SU-DHL-6 (cell line): ENCODE data around the gene ADGRB3.

Experiments
- H2AFZ ChIP-seq: fragments of 200-600 bp; sonication (generic); 2 replicates; pipeline ENCODE4 v1.6.1; 2014; ENCODE audit warnings: low read depth, mild to moderate bottlenecking, moderate library complexity, mixed read lengths, antibody characterized with exemption, low read length; ENCODE audit not compliant: severe bottlenecking
- H3F3A ChIP-seq: fragments of 200-600 bp; shearing (Covaris generic); 2 replicates; pipeline ENCODE4 v1.6.0; 2016; ENCODE audit warnings: antibody characterized with exemption, mild to moderate bottlenecking; ENCODE audit not compliant: insufficient read depth
- H3K27ac ChIP-seq: fragments of 200-600 bp; sonication (generic); 2 replicates; pipeline ENCODE4 v1.5.1; 2016; ENCODE audit warnings: low read depth, mild to moderate bottlenecking, low read length, moderate library complexity, mixed read lengths
- H3K27me3 ChIP-seq: fragments of 200-600 bp; sonication (generic), shearing (Covaris generic); 2 replicates; pipeline ENCODE4 v1.6.0; 2014; ENCODE audit warnings: mild to moderate bottlenecking, low read length
- H3K36me3 ChIP-seq: fragments of 200-600 bp; sonication (generic); 2 replicates; pipeline ENCODE4 v1.6.1; 2014; ENCODE audit warnings: mild to moderate bottlenecking, low read length, mixed read lengths
- H3K4me2 ChIP-seq: fragments of 300-600, 200-600 bp; shearing (Covaris generic), sonication (generic); 2 replicates; pipeline ENCODE4 v1.6.0; 2014; ENCODE audit warnings: low read length, low read depth, mild to moderate bottlenecking; ENCODE audit not compliant: poor library complexity, severe bottlenecking
- H3K4me3 ChIP-seq: fragments of 200-600 bp; sonication (generic); 2 replicates; pipeline ENCODE4 v1.5.1; 2014; ENCODE audit warnings: antibody characterized with exemption, low read length, mild to moderate bottlenecking, mixed read lengths; ENCODE audit not compliant: insufficient read depth, poor library complexity, severe bottlenecking
- H3K79me2 ChIP-seq: fragments of 200-600 bp; sonication (generic); 2 replicates; pipeline ENCODE4 v1.6.1; 2014; ENCODE audit warnings: mild to moderate bottlenecking, low read length, moderate library complexity; ENCODE audit not compliant: insufficient read depth
- H3K9ac ChIP-seq: fragments of 200-600 bp; sonication (generic); 2 replicates; pipeline ENCODE4 v1.7.0; 2014; ENCODE audit warnings: mild to moderate bottlenecking, low read length
- H3K9me2 ChIP-seq: fragments of 200-600 bp; sonication (generic); replicated peaks from 2 replicates; pipeline ENCODE4 v1.6.1; 2014; ENCODE audit warnings: low read length; ENCODE audit not compliant: insufficient read depth
- H3K9me3 ChIP-seq: fragments of 200-600 bp; sonication (generic); 2 replicates; pipeline ENCODE4 v1.6.1; 2014; ENCODE audit warnings: low read length, mixed read lengths; ENCODE audit not compliant: insufficient read depth
- H4K20me1 ChIP-seq: fragments of 200-600 bp; sonication (generic); 2 replicates; pipeline ENCODE4 v1.6.1; 2014; ENCODE audit warnings: low read depth, mild to moderate bottlenecking, antibody characterized with exemption, low read length, moderate library complexity, mixed read lengths
- EZH2phosphoT487 ChIP-seq: fragments of 200-600 bp; sonication (generic), shearing (Covaris generic); conservative IDR thresholded peaks from 2 replicates; pipeline ENCODE4 v1.6.1; 2018; ENCODE audit warnings: mild to moderate bottlenecking, antibody characterized with exemption, low read length, moderate library complexity, mixed read lengths
- TF ChIP-seq, protein P1 (sequence below): fragments of 200-600 bp; sonication (generic); IDR thresholded peaks from one replicate; pipeline ENCODE4 v1.5.1; 2017; ENCODE audit warnings: antibody characterized with exemption, mild to moderate bottlenecking, low read length, moderate library complexity; ENCODE audit not compliant: insufficient read depth, poor library complexity, severe bottlenecking

Gene ADGRB3

DNA sequence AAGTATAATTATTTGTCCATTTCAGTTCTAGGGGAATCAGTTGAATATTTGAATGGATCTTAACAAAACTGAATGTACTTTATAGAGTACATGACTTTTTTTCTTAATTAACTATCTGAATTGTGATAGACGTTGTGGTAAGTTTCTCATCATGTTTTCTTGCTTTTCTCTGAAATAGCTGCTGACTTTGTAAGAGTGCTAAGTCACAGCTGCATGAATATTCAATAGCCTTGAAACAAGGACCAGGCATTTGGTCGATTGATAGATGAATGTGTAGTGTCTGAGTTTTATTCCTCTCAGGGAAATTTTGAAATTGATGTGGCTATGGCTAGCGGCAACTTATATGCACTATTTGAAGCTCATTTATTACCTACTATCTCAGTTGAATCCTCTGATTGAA, 56.0 kb downstream of the ADGRB3 start:
- Histone ChIP-seq H3K27me3 (no peaks in the 10 kb centered on the region), H3K27ac (no peak overlapping the region), H3K79me2 (no peaks in the 10 kb centered on the region), H2AFZ (no peak overlapping the region), H3K9ac (no peak overlapping the region), H3K36me3 (no peaks in the 10 kb centered on the region), H3K9me3 (no peaks in the 10 kb centered on the region), H4K20me1 (no peaks in the 10 kb centered on the region), H3K9me2 (no peaks in the 10 kb centered on the region), H3F3A (no peaks in the 10 kb centered on the region), H3K4me3 (no peak overlapping the region), H3K4me2 (no peak overlapping the region)
- TF ChIP-seq EZH2phosphoT487, result no peak
- TF ChIP-seq, protein P1, sequence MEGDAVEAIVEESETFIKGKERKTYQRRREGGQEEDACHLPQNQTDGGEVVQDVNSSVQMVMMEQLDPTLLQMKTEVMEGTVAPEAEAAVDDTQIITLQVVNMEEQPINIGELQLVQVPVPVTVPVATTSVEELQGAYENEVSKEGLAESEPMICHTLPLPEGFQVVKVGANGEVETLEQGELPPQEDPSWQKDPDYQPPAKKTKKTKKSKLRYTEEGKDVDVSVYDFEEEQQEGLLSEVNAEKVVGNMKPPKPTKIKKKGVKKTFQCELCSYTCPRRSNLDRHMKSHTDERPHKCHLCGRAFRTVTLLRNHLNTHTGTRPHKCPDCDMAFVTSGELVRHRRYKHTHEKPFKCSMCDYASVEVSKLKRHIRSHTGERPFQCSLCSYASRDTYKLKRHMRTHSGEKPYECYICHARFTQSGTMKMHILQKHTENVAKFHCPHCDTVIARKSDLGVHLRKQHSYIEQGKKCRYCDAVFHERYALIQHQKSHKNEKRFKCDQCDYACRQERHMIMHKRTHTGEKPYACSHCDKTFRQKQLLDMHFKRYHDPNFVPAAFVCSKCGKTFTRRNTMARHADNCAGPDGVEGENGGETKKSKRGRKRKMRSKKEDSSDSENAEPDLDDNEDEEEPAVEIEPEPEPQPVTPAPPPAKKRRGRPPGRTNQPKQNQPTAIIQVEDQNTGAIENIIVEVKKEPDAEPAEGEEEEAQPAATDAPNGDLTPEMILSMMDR, result no peak

DNA sequence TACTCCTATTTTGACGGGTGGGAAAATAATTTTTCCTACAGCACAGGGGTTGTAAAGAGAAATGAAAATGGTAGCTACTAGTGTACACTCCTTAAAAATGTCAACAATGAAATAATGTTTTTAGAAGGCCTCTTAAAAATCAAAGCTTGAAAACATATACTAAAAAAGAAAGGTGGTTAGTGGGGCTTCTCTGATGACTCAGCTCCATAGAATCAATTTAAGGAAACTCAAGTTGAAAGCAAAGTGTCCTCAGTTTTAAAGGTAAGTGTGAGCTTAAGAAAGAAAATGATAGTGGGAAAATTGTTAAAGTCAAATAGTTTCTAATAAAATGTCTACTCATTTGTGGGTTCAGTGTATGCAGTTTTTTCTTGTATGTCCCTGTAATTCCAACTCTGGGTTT, 58.2 kb downstream of the ADGRB3 start:
- no peak overlapping the region for H2AFZ ChIP-seq
- H3K27ac ChIP-seq, result no peak overlapping the region
- H4K20me1 ChIP-seq, result no peaks in the 10 kb centered on the region
- no peaks in the 10 kb centered on the region for H3K36me3 ChIP-seq
- H3K4me2 ChIP-seq, result no peak overlapping the region
- no peak overlapping the region for H3K9ac ChIP-seq
- H3K9me3 ChIP-seq, result no peaks in the 10 kb centered on the region
- no peaks in the 10 kb centered on the region for H3K27me3 ChIP-seq
- H3K9me2 ChIP-seq, result no peaks in the 10 kb centered on the region
- no peak overlapping the region for H3K4me3 ChIP-seq
- no peaks in the 10 kb centered on the region for H3F3A ChIP-seq
- no peaks in the 10 kb centered on the region for H3K79me2 ChIP-seq
- no peak for TF ChIP-seq EZH2phosphoT487

DNA sequence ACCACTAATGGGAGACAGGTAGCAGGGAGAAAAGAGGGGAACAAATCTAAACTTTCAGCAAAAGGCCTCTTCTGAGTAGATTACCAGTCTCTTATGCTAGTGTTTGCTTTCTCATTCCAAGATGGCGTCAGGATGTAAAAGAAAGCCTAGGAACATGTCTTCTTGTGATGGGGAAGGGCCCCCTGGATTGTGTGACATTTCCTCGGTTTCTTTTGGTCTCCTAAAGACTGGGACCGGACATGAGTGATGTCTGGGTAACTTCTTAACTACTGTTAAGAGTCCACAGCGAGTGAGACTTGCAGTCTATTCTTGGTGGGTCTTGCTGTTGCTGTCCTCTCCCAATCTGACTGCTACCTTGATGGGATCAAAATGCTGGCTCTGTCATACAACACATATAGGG, 60.3 kb downstream of the ADGRB3 start:
- Histone ChIP-seq H3K9ac (no peak overlapping the region), H3K27ac (no peak overlapping the region), H3K4me3 (no peak overlapping the region), H2AFZ (no peak overlapping the region), H3K4me2 (no peak overlapping the region), H3K9me2 (no peaks in the 10 kb centered on the region), H3F3A (no peaks in the 10 kb centered on the region), H3K9me3 (no peaks in the 10 kb centered on the region), H3K27me3 (no peaks in the 10 kb centered on the region), H3K79me2 (no peaks in the 10 kb centered on the region), H3K36me3 (no peaks in the 10 kb centered on the region), H4K20me1 (no peaks in the 10 kb centered on the region)
- TF ChIP-seq EZH2phosphoT487, result no peak
- TF ChIP-seq, protein P1, result no peak

DNA sequence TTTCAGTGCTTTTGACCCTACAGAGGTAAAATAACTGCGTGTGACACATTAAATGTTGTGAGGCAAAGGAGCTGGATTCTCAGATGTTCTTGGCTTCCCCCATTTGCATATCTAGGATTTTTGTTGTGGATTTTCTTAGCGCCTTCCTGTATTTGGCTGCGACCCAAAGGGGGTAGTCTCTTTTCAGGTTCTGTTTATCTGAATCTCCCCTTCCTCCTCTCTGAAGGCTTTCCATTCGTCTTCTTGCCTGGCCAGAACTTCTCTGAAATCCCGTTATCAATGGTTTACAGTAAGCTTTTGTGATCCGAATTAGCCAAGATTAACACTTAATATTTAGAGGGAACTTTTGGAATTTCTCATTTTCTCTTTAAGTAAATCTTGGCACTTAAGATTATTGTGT, 60.8 kb downstream of the ADGRB3 start:
- no peaks in the 10 kb centered on the region for H3K79me2 ChIP-seq
- H3K27ac ChIP-seq, result no peak overlapping the region
- no peaks in the 10 kb centered on the region for H3K9me3 ChIP-seq
- H3K36me3 ChIP-seq, result no peaks in the 10 kb centered on the region
- no peaks in the 10 kb centered on the region for H3K27me3 ChIP-seq
- no peak overlapping the region for H3K4me3 ChIP-seq
- H4K20me1 ChIP-seq, result no peaks in the 10 kb centered on the region
- TF ChIP-seq EZH2phosphoT487, result no peak
- TF ChIP-seq, protein P1, result no peak
- no peaks in the 10 kb centered on the region for H3K9me2 ChIP-seq
- H3K4me2 ChIP-seq, result no peak overlapping the region
- H2AFZ ChIP-seq, result no peak overlapping the region
- no peak overlapping the region for H3K9ac ChIP-seq
- no peaks in the 10 kb centered on the region for H3F3A ChIP-seq
